Hematopoietic multipotent progenitor cell treated with erythropoietin and hydrocortisone succinate and interleukin-3 and kit ligand, for 17 days (in vitro differentiated cells): ENCODE data around the gene NBPF3.
"Not testable (repeated sequence)": the region's sequence is repeated elsewhere in the genome, so short reads cannot be mapped to it uniquely, and the experiment has no call there.

ENCODE experiments used
- DNase-seq: peaks from one replicate; pipeline ENCODE4 v3.0.0-alpha.2; 2015; ENCODE audit warnings: low spot score

The NBPF3 gene

DNA sequence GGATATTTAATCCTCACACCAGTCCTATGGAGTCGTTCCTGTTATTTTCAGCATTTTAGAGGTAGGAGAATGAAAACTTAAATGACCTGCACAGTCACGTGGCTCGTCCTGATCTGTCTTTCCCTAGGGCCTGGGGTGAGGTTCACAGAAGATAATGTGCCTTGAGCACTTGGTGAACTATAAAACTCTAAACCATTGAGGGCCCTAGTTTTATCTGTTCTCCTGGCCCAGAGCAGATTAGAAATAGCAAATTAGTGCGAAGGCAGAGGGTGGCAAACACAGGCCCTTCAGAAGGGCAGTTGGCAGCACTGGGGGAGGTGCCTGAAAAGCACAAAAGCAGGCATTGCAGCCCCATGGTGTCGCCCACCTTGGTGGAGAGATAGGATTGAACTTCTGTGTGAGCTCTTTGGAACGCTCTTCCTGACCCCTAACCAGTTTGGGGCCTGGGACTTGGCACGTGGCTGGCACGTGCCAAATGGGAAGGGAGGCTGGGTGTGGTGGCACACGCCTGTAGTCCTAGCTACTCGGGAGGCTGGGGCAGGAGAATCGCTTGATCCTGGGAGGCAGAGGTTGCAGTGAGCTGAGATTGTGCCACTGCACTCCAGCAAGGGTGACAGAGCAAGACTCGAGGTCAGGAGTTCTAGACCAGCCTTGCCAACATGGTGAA is 1.2 kb upstream of the NBPF3 start:
- DNase-seq, result not testable (repeated sequence)

DNA sequence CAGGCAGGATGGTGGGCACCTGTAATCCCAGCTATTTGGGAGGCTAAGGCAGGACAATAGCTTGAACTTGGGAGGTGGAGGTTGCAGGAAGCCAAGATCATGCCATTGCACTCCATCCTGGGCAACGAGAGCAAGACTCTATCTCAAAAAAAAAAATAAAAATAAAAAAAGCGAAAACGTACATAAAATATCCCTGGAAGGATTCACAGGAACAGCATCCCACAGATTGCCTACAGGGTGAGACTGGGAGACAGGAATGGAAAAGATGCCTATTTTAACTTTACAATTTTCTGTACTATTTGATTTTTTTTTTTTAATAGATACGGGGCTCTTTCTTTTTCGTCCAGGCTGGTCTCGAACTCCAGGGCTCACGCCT is 604 bp upstream of the NBPF3 start:
- no peak for DNase-seq

DNA sequence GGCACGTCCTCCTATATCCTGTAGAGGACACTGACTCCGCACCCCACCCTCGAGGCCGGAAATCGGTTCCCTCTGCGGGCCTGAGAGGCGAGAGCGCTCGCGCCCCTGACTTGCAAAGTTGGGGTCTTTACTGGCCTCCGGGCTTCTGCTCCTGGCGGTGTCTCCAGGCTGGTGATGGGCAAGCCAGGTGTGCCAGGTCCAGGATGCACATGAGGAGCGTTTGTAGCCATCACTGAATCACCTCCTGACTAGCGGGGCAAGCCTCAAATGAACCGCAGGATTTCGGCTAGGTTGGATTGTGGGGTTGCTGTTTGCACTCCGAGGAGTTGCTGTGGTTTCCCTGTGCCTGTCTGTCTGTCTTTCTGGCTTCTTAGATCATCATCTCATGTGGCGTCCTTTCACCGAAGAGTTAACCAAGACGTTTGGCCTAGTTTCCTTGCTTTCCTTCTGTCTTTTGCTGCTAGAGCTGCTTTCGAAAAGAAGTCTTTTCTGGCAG is 741 bp downstream of the NBPF3 start:
- not testable (repeated sequence) for DNase-seq

DNA sequence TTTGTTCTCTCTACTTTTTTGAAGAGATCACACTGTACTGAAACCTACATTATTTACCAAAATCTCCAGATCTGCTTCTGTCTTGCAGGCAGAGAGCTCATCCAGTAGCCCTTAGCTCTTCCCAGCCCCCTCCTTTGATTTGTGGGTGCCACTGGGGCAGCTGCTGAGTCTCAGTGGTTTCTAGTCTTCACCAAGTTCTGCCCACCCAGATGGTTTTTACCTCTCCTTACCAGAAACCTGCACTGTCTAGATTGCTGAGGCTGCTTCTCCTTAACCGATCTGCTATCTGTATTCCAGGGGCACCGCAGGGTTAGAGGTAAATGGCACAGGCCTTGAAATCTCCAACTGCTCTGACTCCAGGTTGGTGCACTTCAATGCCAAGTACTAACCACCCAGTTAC is 6.7 kb downstream of the NBPF3 start:
- not testable (repeated sequence) for DNase-seq

DNA sequence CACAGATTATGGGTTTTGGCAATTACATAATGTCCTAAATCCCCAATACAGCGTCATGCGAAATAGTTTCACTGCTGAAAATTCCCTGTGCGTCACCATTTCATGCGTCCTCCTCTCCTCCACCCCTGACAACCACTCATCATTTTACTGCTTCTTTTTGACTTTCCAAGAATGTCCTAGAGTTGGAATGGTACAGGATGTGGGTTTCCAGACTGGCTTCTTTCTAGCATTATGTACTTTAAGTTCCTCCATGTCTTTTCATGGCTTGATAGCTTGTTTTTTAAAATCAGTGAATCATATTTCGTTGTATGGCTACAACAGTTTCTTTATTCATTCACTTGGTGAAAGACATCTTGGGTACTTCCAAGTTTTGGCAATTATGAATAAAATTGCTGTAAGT is 7.4 kb downstream of the NBPF3 start:
- no peak for DNase-seq

DNA sequence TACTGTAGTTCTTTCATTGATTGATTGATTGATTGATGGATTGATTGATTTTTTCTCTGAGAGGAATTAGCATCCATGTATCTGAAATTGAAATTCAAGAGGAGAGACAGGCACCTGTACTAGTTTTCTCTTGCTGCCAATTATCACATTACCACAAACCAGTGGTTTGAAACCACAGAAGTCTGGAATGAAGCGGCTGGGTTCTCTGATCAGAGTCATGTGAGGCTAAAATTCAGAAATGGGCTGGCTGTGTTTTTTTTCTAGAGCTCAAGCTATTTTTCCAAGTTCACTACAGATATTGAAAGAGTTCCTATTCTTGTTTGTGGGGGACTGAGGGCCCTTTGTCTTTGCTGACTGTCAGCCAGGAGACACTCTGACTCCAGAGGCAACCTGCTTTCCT is 10.0 kb downstream of the NBPF3 start:
- DNase-seq, result no peak

DNA sequence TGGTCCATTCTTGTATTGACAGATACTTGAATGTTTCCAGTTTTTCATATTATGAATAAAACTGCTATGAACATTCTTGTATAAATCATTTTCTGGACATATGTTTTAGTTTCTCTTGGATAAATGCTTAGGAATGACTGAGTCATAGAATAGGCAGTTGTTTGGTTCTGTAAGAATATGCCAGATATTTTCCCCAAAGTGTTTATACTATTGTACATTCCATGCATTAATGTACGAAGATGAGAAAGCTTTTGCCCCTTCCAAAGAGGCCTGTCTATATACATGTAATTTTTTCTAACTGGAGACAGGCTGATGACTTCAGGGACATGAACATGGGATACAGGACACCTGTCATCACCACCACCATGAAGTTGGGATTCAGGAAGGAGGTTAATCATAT is 11.3 kb downstream of the NBPF3 start:
- no peak for DNase-seq

DNA sequence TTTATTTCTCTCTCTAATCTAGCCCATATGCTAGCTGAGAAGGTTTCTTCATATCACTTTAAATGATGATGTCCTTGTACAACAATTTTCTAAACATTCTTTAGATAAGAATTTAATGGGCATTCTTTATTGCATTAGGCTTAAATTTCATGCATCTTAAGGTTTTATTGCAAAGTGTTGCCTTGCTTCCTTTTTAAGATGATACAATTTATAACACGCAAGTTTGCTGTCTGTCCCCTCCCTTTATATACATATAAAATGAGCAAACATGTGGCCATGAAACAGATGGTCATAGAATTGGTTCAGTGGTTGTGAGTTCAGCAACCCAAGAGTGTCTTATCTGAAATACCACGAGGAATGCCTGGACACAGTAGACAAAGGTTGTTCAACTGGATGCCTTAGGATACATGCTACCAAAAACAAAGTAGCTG is 12.1 kb downstream of the NBPF3 start:
- DNase-seq, result no peak

DNA sequence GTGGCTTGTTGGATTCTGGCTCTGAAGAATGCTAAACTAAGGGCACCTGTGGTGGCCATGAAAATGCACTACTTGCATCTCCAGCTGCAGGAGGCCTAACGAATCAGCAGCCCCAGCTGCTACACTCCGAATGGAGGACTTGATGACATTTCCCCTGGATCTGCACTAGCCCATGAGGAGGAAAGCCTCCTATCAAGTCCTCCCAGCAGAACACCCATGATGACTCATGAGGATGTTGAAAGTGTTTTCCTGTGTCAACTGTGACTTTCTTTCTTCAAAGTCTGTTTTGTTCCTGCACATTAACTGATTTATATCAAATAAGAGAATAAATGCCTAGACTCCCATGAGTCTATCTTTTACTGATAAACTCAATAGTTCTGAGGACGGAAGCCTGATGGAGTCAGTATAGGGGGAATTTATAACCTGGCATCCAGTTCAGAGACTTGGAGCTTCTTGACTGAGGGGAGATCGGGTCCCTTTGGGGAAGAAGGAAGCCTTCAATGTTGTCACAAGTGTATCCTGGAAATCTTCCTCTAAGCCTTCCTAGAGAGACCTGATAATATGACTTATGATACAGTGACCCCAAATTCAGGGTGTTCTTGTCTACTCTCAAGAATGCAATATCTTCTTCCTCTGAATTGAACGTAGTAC is 14.2 kb downstream of the NBPF3 start:
- DNase-seq, result peak; percentile 64

DNA sequence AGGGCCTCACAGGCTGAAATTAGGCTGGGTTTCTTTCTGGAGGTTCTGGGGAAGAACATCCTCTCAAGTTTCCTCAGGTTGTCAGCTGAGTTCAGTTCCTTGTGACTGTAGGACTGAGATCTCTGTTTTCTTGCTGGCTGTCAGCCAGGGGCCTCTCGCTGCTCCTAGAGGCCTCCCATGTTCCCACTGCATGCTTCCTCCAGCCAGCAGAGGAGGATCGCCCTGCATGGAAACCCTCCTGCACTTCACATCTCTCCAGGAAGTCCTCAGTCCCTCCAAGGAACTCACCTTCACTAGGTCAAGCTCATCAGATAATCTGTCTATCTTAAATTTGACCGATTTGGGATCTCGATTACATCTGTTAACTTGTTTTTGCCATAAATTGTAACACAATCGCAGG is 15.0 kb downstream of the NBPF3 start:
- not testable (repeated sequence) for DNase-seq

DNA sequence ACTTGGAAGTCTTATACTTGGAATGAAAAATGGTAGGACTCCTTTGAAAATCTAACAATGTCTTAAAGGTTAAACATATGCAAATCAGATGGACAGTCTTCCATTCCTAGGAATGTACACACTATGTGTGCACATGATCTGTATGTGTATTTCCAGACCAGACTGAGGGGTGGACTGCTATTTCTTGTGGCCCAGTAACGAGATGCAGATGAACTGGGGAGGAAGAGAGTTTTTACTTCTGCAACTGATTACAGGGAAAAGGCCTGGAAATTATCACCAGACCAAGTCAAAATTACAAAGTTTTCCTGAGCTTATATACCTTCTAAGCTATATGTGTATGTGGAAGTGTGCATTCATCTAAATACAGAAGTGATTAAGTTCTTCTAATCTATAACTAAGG is 17.7 kb downstream of the NBPF3 start:
- DNase-seq, result no peak

DNA sequence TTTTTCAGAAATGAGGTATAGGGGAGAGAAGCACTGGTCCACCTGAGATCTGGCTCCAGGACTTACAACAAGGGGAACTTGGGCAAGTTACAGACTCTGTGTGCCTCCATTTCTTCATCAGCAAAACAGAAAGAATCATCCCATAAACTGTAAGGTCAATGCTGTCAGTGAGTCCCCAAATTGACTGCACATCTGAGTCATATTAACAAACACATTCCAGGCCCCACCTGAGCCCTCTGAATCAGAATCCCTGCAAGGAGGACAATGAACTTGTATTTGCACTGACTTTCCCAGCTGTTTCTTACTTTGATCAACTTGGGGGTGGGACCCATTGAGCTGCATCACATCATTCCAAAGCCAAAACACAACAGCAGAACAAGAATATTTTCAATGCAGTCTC is 25.2 kb downstream of the NBPF3 start:
- DNase-seq, result not testable (repeated sequence)

DNA sequence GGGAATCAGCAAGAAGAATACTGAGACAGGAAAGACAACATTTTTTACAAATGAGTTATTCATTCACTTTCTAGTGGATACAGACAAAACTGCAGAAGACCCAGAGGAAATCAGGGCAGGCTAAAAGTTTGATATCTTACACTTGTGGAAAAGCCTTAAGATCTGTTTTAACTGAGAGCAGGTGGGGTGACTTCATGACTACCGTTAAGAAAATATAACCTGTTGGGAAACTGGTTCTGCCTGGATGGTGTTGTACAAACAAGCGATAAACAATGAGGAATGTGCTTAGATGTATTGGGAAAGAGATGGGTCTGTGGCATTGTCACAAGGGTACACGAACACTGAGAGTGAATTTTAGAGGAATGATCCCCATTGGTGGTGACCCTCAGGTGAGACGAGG is 28.0 kb downstream of the NBPF3 start:
- DNase-seq, result not testable (repeated sequence)

DNA sequence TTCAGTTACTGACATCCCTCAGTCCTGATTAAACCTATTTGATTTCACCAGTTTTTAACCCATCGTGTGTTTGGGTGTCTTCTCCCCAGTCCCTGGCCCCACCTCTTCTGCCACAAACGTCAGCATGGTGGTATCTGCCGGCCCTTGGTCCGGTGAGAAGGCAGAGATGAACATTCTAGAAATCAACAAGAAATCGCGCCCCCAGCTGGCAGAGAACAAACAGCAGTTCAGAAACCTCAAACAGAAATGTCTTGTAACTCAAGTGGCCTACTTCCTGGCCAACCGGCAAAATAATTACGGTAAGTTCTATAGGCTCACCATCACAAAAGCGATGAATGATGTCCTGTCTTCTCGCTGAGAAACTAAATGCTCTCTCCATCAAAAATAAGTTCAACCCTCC is 28.7 kb downstream of the NBPF3 start:
- DNase-seq, result peak; percentile 44

DNA sequence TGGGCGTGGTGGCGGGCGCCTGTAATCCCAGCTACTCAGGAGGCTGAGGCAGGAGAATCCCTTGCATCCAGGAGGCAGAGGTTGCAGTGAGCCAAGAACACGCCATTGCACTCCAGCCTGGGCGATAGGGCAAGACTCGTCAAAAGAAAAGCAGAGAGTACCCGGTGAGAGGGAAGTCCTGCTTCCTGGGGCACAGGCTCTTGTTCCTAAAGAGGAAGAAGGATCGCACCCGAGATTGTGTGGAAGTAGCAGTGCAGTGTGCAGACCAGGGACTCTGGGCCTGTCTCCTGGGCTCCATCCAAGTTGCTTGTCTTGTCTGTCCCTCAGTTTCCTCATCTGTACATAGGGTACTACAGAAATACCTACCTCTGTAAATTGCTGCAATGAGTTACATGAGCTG is 29.6 kb downstream of the NBPF3 start:
- DNase-seq, result no peak

DNA sequence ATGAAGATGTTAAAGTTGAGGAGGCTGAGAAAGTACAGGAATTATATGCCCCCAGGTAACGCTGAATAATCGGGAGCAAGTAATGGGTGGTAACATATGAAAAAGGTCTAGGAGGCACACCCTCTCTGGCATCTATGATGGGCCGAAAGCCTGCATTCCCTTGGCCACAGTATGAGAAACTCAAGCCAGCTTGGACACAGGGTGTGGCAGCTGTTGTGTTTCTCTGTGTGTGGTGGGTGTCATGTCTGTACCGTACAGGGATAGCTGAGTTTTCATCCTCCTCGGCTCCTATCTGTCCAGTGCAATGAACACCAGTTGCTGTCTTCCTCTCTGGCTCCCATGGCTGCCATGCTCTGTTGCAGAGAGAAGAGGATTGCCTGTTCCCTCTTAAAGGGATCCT is 32.9 kb downstream of the NBPF3 start:
- DNase-seq, result no peak

DNA sequence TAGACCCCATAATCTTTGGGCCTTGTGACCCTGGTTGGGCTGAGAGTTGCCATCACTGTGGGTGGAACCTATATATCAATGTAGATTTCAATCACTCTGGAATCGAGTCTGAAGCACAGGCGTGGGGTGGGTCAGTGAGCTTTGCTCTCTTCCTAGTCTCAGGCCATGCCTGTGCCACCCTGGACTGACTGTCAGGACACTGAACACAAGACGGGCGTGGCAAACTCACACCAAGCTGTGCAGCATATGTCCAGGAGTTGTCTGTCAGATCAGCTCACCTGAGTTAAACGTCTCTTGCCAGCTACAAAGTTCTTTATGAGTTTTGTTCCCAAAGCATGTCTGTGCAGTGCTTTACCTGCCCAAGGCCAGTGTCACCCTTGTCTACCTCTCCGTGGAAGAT is 38.4 kb downstream of the NBPF3 start:
- no peak for DNase-seq

DNA sequence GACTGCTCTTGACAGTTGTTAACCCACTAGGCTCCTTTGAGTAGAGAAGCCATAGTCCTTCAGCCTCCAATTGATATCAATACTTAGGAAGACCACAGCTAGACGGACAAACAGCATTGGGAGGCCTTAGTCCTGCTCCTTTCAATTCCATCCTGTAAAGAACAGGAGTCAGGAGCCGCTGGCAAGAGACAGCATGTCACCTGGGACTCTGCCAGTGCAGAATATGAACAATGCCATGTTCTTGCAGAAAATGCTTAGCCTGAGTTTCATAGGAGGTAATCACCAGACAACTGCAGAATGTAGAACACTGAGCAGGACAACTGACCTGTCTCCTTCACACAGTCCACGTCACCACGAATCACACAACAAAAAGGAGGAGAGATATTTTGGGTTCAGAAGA is 43.9 kb downstream of the NBPF3 start:
- DNase-seq, result not testable (repeated sequence)

DNA sequence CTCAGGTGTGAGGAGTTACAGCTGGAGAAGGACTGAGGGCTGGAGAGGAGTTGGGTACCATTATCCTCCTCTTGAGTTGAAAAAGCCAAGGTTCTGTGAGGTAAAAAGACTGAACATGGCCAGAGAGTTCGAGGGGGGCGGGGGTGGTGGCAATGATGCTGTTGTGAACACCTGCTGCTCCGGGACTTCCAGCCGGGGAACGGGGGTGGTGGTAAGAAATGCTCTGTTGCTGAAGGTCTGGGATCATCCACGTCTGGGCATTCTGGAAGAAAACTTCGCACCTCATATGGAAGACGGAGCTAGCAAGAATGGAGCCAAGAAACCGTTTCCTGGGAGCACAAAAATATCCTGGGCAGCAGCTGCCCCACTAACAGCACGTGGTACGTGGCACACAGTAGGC is 49.2 kb downstream of the NBPF3 start:
- no peak for DNase-seq

DNA sequence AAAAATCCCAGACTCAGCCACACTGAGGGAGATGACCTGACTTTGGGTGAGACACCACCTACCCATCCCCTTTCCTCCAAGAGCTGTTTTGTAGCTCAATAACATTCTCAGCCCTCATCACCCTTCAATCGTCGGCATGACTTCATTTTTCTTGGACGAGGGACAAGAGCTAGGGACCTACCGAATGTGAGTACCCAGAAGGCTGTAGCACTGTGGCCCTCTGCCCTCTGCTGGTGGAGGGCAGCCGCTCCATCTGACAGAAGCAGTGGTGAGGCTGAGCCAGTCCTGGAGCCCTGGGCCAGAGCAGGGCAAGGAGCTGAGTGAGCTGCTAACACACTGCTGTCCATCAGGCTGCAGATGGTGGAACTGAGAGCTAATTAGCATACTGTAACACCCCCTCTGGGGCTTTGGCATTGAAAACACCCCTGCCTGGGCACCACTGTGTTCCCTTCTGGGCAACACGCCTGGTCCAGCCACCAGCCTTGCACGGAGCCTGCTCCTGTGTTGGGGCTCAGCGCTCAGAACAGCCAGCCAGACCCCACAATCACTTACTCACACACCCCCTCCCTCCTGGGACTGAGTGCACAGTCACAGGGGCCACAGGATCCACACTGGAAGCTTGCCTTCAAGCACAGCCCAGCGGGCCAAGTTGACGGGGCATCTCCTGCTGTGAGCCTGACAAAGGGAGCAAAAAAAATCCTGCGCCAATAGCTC is 51.0 kb downstream of the NBPF3 start:
- DNase-seq, result no peak

DNA sequence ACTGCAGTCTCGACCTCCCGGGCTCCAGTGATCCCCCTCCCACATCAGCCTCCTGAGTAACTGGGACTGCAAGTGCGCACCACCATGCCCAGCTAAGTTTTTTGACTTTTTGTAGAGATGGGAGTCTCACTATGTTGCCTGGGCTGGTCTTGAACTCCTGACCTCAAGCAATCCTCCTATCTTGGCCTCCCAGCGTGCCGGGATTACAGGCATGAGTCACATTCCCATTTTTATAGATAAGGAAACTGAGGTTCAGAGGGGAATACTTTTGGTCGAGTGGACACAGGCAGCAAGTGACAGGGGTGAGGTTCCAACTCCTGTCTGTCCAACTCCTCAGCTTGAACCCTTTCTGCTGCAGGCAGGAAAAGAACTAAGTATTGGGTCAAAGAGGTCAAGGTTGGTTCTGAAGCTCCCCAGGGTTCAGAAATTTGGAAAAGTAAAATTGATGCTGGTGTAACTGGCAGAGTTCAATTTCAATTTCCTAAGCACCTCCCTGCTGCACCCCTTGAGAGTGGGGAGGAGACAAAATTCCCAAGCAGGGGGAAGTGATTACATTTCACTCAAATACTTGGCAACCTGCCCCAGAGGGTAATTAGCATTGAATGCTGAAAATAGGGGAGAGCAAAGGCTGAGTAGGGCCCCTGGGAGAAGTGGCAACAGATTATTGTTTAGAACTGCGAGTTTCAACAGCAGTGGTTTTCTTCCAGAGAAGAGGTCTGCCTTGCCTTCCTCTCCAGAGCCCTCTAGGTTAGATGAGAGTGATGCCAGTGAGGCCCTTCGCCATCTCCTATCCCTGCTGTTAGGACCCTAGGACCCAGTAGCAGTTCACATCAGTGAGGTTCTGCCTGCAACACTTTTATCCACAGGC is 51.8 kb downstream of the NBPF3 start:
- DNase-seq, result no peak

DNA sequence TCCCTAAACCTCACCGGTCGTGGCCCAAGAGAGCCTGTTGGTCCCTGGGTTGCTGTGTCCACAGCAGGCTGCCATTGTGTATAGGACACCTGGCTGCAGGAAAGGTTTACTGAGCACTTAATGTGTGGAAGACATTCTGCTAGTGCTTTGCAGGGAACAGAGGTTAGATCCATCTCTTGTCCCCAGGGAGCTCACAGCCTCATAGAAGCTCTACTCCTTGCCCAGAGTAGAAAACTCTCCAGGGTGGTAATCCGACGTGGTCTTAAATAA is 52.4 kb downstream of the NBPF3 start:
- no peak for DNase-seq

DNA sequence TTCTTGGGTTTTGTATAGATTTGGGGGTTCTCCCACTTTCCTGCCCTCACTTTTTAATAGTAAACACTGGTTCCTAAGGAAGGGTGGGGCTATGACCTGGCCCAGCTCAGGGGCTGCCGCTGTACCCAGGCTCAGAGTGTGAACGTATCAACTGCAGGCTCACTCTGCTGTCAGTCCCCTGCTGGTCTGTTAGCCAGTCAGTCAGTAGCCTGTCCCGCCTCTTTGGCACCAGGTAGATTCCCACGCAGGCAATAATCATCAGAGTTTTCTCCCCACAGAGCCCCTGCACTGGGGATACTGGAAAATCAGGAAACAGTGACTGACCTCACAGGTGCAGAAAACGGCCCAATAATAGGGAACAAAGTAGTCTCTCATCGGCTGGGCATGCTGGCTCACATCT is 54.3 kb downstream of the NBPF3 start:
- no peak for DNase-seq
